Measurements from ENCODE around the gene CTTNBP2. TPM values are rescaled to one million over a fixed set of nuclear protein-coding genes. Genes with fewer than 3 reads are reported as not detected.

CTTNBP2 gene
- total and polyA plus RNA-seq, 2 of the 4 experiments (the other 2 are of a cell fraction), result 6.6 to 11.3 TPM

DNA sequence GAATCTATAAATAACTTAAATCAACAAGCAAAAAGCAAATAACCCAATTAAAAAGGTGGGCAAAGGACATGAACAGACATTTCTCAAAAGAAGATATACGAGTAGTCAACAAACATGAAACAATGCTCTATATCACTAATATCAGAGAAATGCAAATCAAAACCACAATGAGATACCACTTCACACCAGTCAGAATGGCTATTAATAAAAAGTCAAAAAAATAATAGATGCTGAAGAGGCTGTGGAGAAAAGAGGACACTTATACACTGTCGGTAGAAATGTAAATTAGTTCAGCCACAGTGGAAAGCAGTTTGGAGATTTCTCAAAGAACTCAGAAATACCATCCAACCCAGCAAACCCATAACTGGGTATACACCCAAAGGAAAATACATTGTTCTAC is 70.6 kb downstream of the CTTNBP2 start:
- dilution Hi-C loops (cut with HindIII; ENCODE audit: low sequenced_read_pairs, unreplicated experiment), result no loop called here

More for the DNA sequence above, 70.6 kb downstream of the CTTNBP2 start:
- Histone ChIP-seq H4K8ac (ENCODE audit: low read depth in 2 of 2, low read length in 2 of 2) (no peak overlapping the region), H4K5ac (ENCODE audit: low read depth, low read length) (no peak overlapping the region), H4K20me1 (ENCODE audit: insufficient read depth, low read length) (no peaks in the 10 kb centered on the region), H3K9ac (ENCODE audit: low read depth, low read length) (no peak overlapping the region), H3K4me3 (ENCODE audit: insufficient read depth, low read depth, low read length) (no peak overlapping the region), H2BK120ac (ENCODE audit: low read depth, low read length) (no peak overlapping the region), H3K4me2 (ENCODE audit: low read depth, low read length) (no peak overlapping the region), H2AK9ac (replicated peaks; ENCODE audit: low read depth, low read length, poor library complexity) (no peak overlapping the region), H2AK5ac (ENCODE audit: low read depth, low read length) (no peak overlapping the region), H3K56ac (ENCODE audit: extremely low read depth, insufficient read depth, low read length) (no peak overlapping the region), H3K14ac (replicated peaks; ENCODE audit: low read depth, low read length) (no peak overlapping the region), H3K4me1 (ENCODE audit: control insufficient read depth, insufficient read depth, low read length) (no peaks in the 10 kb centered on the region), H2BK20ac (ENCODE audit: low read depth, low read length) (no peak overlapping the region), H3K9me1 (ENCODE audit: insufficient read depth, low read length) (no peaks in the 10 kb centered on the region), H2BK15ac (ENCODE audit: low read depth, low read length) (no peak overlapping the region), H3K79me1 (ENCODE audit: low read depth in 1 of 2, low read length in 2 of 2) (peaks cover 0 to 8% of the 10 kb centered on the region in 2 experiments; a peak in 1 of 4 replicates), H2AFZ (replicated peaks; ENCODE audit: low read length, poor library complexity) (no peak overlapping the region), H4K91ac (ENCODE audit: insufficient read depth, low read depth, low read length) (no peak overlapping the region), H3K4ac (ENCODE audit: low read depth, low read length) (no peak overlapping the region), H3K23ac (ENCODE audit: low read depth, low read length) (no peak overlapping the region), H3K36me3 (ENCODE audit: control insufficient read depth, insufficient read depth, low read length) (no peaks in the 10 kb centered on the region), H3K27me3 (ENCODE audit: control insufficient read depth, insufficient read depth, low read length) (no peaks in the 10 kb centered on the region), H3K27ac (ENCODE audit: insufficient read depth, low read length) (no peak overlapping the region), H3K9me3 (ENCODE audit: control insufficient read depth, insufficient read depth, low read length) (no peaks in the 10 kb centered on the region), H2BK5ac (ENCODE audit: low read depth, low read length, poor library complexity, severe bottlenecking) (no peak overlapping the region), H3K18ac (ENCODE audit: low read depth, low read length) (no peak overlapping the region)
- POLR2A ChIA-PET (ENCODE audit: unreplicated experiment), result no interaction called here
- no TSS peak for BruUV-seq (replicated peaks)
- WGBS, 2 experiments (ENCODE audit: extremely low coverage in 2 of 2, insufficient read length in 1 of 2), result no CpG with 5 or more reads among the region's 2 CpGs
- ATAC-seq (ENCODE audit: low read depth), result no peak
- intact Hi-C loops (cut with micrococcal nuclease) (no loop called here), in situ Hi-C loops (cut with MboI; ENCODE audit: low sequenced_read_pairs) (no loop called here)
- no peak for TF ChIP-seq BHLHE40 (IDR thresholded peaks at IDR 0.05; ENCODE audit: low read depth, low read length)
- no peak for TF ChIP-seq ELK1 (IDR thresholded peaks at IDR 0.05; ENCODE audit: borderline replicate concordance, low read depth, low read length)
- no peak for TF ChIP-seq SMC3 (IDR thresholded peaks at IDR 0.05; ENCODE audit: low read depth, low read length)
- no peak for TF ChIP-seq CHD1 (IDR thresholded peaks at IDR 0.05; ENCODE audit: low read depth, low read length)
- TF ChIP-seq POLR2A (IDR thresholded peaks at IDR 0.05; ENCODE audit: low read depth, low read length), result no peak
- TF ChIP-seq FOS (IDR thresholded peaks at IDR 0.05; ENCODE audit: low read depth, low read length), result no peak
- TF ChIP-seq RCOR1 (IDR thresholded peaks at IDR 0.05; ENCODE audit: insufficient replicate concordance, low read length), result no peak
- TF ChIP-seq RAD21 (IDR thresholded peaks at IDR 0.05; ENCODE audit: low read length), result no peak
- no peak for TF ChIP-seq MAZ (IDR thresholded peaks at IDR 0.05; ENCODE audit: borderline replicate concordance, low read depth, low read length)
- TF ChIP-seq MAFK (IDR thresholded peaks at IDR 0.05; ENCODE audit: low read depth, low read length), result no peak
- TF ChIP-seq NFE2L2 (IDR thresholded peaks at IDR 0.05; ENCODE audit: low read depth, low read length), result no peak
- TF ChIP-seq CTCF (conservative IDR thresholded peaks at IDR 0.05; ENCODE audit: low read depth, low read length), result no peak
- TF ChIP-seq RFX5 (IDR thresholded peaks at IDR 0.05; ENCODE audit: low read depth, low read length), result no peak
- no peak for TF ChIP-seq MXI1 (IDR thresholded peaks at IDR 0.05; ENCODE audit: borderline replicate concordance, low read depth, low read length)
- no peak for TF ChIP-seq CEBPB (IDR thresholded peaks at IDR 0.05; ENCODE audit: low read depth, low read length)
- TF ChIP-seq, protein P1, sequence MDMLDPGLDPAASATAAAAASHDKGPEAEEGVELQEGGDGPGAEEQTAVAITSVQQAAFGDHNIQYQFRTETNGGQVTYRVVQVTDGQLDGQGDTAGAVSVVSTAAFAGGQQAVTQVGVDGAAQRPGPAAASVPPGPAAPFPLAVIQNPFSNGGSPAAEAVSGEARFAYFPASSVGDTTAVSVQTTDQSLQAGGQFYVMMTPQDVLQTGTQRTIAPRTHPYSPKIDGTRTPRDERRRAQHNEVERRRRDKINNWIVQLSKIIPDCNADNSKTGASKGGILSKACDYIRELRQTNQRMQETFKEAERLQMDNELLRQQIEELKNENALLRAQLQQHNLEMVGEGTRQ (IDR thresholded peaks at IDR 0.05; ENCODE audit: low read depth, low read length), result no peak
- CTCF ChIA-PET, result interaction anchor here (0.6 kb wide), 1 partner anchor 22 kb away, joined by 3 read pairs; no protein-coding TSS in a partner anchor
- DNase-seq, result no peak
